ENCODE measurements around the gene PMS1.

PMS1 gene

DNA sequence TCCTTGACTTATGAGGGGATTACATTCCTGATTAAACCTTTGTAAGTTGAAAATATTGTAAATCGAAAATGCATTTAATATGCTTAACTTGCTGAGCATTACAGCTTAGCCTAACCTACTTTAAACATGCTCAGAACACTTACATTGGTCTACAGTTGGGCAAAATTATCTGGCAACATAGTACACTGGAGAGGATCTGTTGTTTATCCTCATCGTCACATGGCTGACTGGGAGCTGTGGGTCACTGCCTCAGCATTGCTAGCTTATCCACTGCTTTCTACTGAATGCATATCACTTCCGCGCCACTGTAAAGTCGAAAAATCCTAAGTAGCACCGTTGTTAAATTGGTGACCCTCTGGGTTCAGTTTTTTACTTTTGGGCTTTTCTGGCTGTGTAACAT is 13.7 kb downstream of the PMS1 start:
- TF ChIP-seq SUZ12 (IDR thresholded peaks at IDR 0.05; ENCODE audit: extremely low read depth, insufficient read depth, insufficient read length), result no peak
- TF ChIP-seq YY1 (IDR thresholded peaks at IDR 0.05; ENCODE audit: insufficient read depth, insufficient read length), result no peak
- no peak for TF ChIP-seq ZNF274 (IDR thresholded peaks at IDR 0.05; ENCODE audit: low read depth, low read length)
- H3K9ac ChIP-seq (ENCODE audit: insufficient read length, low read depth), result no peak overlapping the region
- H3K4me3 ChIP-seq (ENCODE audit: insufficient read length, low read depth), result no peak overlapping the region
- no peaks in the 10 kb centered on the region for H3K4me1 ChIP-seq (ENCODE audit: insufficient read depth, insufficient read length)
- no peaks in the 10 kb centered on the region for H3K9me3 ChIP-seq (ENCODE audit: insufficient read depth, low read length)
- no peaks in the 10 kb centered on the region for H3K27me3 ChIP-seq (ENCODE audit: insufficient read depth, insufficient read length)
- DNase-seq (ENCODE audit: low read depth, low spot score), result no peak
- peaks cover 83% of the 10 kb centered on the region for H3K36me3 ChIP-seq (ENCODE audit: insufficient read depth, insufficient read length, low read length)

DNA sequence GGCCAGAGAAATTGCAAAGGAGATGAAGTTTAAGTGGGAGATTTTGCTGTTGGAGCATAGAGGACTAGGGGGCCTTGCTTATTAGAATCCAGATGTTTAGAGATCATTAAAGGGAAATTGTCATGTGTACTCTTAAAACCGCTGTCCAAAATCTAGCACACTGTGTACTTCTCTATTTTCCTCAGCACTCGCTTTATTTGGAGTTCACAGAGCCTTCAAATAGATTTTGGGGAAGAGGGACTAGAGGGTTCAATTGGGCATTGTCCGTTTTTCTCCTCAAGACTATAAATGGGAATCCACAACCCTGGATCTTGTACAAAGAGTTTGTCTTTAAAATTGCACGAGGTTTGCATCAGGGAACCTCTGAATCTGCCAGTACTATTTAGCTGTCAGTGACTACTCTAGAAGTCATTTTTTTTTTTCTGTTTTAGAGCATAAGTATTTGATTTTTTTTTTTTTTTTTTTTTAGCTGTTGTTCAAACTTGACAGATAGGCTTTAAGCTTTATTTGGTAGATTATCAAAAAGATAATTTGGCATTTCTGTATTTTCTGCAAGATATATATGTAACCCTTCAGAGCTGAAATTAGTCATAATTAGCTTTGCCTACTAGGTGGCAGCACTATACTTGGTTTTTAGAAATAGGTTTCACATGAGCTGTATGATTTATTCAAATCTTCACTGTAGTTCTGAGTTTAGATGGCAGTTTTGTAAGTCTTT is 14.2 kb downstream of the PMS1 start:
- Histone ChIP-seq H3K27me3 (ENCODE audit: insufficient read depth, insufficient read length) (no peaks in the 10 kb centered on the region), H3K36me3 (ENCODE audit: insufficient read depth, insufficient read length, low read length) (peaks cover 78% of the 10 kb centered on the region), H3K9me3 (ENCODE audit: insufficient read depth, low read length) (no peaks in the 10 kb centered on the region), H3K9ac (ENCODE audit: insufficient read length, low read depth) (no peak overlapping the region), H3K4me3 (ENCODE audit: insufficient read length, low read depth) (no peak overlapping the region), H3K4me1 (ENCODE audit: insufficient read depth, insufficient read length) (no peaks in the 10 kb centered on the region)
- TF ChIP-seq ZNF274 (IDR thresholded peaks at IDR 0.05; ENCODE audit: low read depth, low read length), result no peak
- TF ChIP-seq YY1 (IDR thresholded peaks at IDR 0.05; ENCODE audit: insufficient read depth, insufficient read length), result no peak
- no peak for TF ChIP-seq SUZ12 (IDR thresholded peaks at IDR 0.05; ENCODE audit: extremely low read depth, insufficient read depth, insufficient read length)
- no peak for DNase-seq (ENCODE audit: low read depth, low spot score)

- H3K4me1 ChIP-seq (ENCODE audit: insufficient read depth, insufficient read length), result no peaks in the 10 kb centered on the region
- no peak for DNase-seq (ENCODE audit: low read depth, low spot score)
- H3K4me3 ChIP-seq (ENCODE audit: insufficient read length, low read depth), result no peak overlapping the region
- no peak for TF ChIP-seq YY1 (IDR thresholded peaks at IDR 0.05; ENCODE audit: insufficient read depth, insufficient read length)
- TF ChIP-seq SUZ12 (IDR thresholded peaks at IDR 0.05; ENCODE audit: extremely low read depth, insufficient read depth, insufficient read length), result no peak
- no peak for TF ChIP-seq ZNF274 (IDR thresholded peaks at IDR 0.05; ENCODE audit: low read depth, low read length)
- peaks cover 73% of the 10 kb centered on the region for H3K36me3 ChIP-seq (ENCODE audit: insufficient read depth, insufficient read length, low read length)
- no peak overlapping the region for H3K9ac ChIP-seq (ENCODE audit: insufficient read length, low read depth)
- H3K9me3 ChIP-seq (ENCODE audit: insufficient read depth, low read length), result no peaks in the 10 kb centered on the region
- no peaks in the 10 kb centered on the region for H3K27me3 ChIP-seq (ENCODE audit: insufficient read depth, insufficient read length)
These were observed 14.7 kb downstream of the PMS1 start for GRCh38 chr2:189799030-189799331.

DNA sequence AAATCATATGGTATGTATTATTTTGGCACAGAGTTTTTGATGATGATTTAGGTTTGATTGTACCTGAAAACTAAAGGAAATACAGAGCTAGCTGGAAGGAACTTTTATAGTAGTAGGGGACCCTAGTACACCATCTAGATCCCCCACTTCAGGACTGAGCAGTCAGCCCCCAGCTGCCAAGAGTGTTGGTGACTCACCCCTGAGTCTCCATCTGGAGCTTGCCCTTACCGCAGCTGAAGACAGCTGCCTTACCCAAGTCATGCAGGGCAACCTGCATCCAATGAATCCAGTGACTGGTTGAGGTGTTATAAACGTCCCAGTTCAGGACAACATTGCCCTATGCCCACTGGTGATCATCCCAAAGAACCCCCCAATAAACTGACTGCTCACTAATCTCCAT is 15.3 kb downstream of the PMS1 start:
- H3K4me3 ChIP-seq (ENCODE audit: insufficient read length, low read depth), result no peak overlapping the region
- TF ChIP-seq ZNF274 (IDR thresholded peaks at IDR 0.05; ENCODE audit: low read depth, low read length), result no peak
- TF ChIP-seq YY1 (IDR thresholded peaks at IDR 0.05; ENCODE audit: insufficient read depth, insufficient read length), result no peak
- TF ChIP-seq SUZ12 (IDR thresholded peaks at IDR 0.05; ENCODE audit: extremely low read depth, insufficient read depth, insufficient read length), result no peak
- H3K9ac ChIP-seq (ENCODE audit: insufficient read length, low read depth), result no peak overlapping the region
- DNase-seq (ENCODE audit: low read depth, low spot score), result no peak
- H3K4me1 ChIP-seq (ENCODE audit: insufficient read depth, insufficient read length), result no peaks in the 10 kb centered on the region
- peaks cover 70% of the 10 kb centered on the region for H3K36me3 ChIP-seq (ENCODE audit: insufficient read depth, insufficient read length, low read length)
- no peaks in the 10 kb centered on the region for H3K27me3 ChIP-seq (ENCODE audit: insufficient read depth, insufficient read length)
- no peaks in the 10 kb centered on the region for H3K9me3 ChIP-seq (ENCODE audit: insufficient read depth, low read length)

DNA sequence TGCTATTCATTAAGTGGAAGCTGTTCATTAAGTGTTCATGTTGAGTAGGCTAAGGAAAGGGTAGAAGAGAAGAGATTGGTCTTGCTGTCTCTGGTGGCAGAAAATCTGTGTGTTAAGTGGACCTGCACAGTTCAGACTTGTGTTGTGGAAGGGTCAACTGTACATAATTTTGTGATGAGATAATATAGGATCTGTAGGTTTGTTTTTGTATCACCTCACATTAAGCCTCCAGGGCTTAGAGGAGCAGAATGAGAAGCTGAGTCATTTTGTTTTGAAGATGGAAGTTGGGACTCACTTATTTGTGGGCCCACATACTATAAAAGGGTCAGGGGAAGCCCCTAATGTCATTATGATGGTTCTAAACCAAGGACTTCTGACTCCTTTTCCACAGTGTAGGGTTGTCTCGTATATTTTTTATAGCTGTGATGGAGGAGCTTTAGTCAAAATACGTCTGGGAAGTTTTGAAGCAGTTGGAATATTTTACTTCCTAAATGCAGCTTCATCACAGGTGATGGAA is 18.2 kb downstream of the PMS1 start:
- no peaks in the 10 kb centered on the region for H3K27me3 ChIP-seq (ENCODE audit: insufficient read depth, insufficient read length)

DNA sequence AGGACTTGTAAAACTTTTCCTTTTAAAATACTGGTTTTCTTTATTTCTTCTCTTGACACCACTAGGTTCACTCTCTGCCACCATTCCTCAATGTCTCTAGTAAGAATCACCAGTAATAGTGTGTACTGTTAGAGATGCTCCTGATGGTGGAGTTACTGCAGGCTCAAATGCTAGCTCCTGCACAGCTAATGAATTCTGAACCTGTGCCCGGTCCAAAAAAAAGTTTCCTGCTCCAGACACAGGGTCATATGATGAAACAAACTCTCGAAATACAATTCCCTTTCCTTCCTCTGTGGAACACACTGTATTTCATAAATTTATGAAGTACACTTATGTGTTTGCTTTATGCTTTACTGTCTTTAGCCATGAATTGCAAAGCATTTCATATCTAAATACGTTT is 19.2 kb downstream of the PMS1 start:
- DNase-seq (ENCODE audit: low read depth, low spot score), result no peak
- TF ChIP-seq ZNF274 (IDR thresholded peaks at IDR 0.05; ENCODE audit: low read depth, low read length), result no peak
- no peak for TF ChIP-seq YY1 (IDR thresholded peaks at IDR 0.05; ENCODE audit: insufficient read depth, insufficient read length)
- no peak for TF ChIP-seq SUZ12 (IDR thresholded peaks at IDR 0.05; ENCODE audit: extremely low read depth, insufficient read depth, insufficient read length)
- peaks cover 69% of the 10 kb centered on the region for H3K36me3 ChIP-seq (ENCODE audit: insufficient read depth, insufficient read length, low read length)
- no peak overlapping the region for H3K9ac ChIP-seq (ENCODE audit: insufficient read length, low read depth)
- H3K4me1 ChIP-seq (ENCODE audit: insufficient read depth, insufficient read length), result no peaks in the 10 kb centered on the region
- H3K9me3 ChIP-seq (ENCODE audit: insufficient read depth, low read length), result no peaks in the 10 kb centered on the region
- no peak overlapping the region for H3K4me3 ChIP-seq (ENCODE audit: insufficient read length, low read depth)
- H3K27me3 ChIP-seq (ENCODE audit: insufficient read depth, insufficient read length), result no peaks in the 10 kb centered on the region

More for the DNA sequence above, 18.2 kb downstream of the PMS1 start:
- no peak overlapping the region for H3K9ac ChIP-seq (ENCODE audit: insufficient read length, low read depth)
- H3K4me3 ChIP-seq (ENCODE audit: insufficient read length, low read depth), result no peak overlapping the region
- no peaks in the 10 kb centered on the region for H3K9me3 ChIP-seq (ENCODE audit: insufficient read depth, low read length)
- no peak for DNase-seq (ENCODE audit: low read depth, low spot score)
- TF ChIP-seq YY1 (IDR thresholded peaks at IDR 0.05; ENCODE audit: insufficient read depth, insufficient read length), result no peak
- TF ChIP-seq SUZ12 (IDR thresholded peaks at IDR 0.05; ENCODE audit: extremely low read depth, insufficient read depth, insufficient read length), result no peak
- no peak for TF ChIP-seq ZNF274 (IDR thresholded peaks at IDR 0.05; ENCODE audit: low read depth, low read length)
- no peaks in the 10 kb centered on the region for H3K4me1 ChIP-seq (ENCODE audit: insufficient read depth, insufficient read length)
- H3K36me3 ChIP-seq (ENCODE audit: insufficient read depth, insufficient read length, low read length), result peaks cover 75% of the 10 kb centered on the region

DNA sequence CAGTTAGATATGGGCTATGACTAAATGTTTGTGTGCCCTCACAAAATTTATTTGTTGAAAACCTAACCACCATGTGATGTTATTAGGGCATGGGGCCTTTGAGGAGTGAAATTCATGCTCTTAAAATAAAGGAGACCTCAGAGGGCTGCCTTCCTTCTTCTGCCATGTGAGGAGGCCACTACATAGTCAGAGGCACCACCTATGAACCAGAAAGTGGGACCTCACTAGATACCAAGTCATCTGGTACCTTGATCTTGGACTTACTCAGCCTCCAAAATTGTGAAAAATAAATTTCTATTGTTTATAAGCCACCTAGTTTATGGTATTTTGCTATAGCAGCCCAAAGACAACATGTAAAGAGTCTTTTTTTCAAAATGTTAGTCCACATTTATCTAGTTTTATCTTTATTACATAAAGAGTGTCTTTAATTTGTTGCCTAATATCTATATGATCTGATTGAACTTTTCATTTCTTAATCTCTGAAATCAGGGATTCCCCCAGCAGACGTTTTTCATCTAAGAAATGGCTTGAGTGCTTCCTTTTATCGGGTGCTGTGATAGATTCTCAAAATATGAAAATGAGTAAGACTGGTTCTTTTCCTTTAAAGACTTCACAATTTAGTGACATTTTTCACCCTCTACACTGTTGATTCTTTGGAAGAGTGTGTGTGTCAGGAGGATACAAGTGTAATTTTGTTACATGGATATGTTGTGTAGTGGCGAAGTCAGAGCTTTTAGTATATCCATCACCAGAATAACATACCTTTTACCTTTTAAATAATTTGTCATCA is 34.2 kb downstream of the PMS1 start:
- no peak for DNase-seq (ENCODE audit: low read depth, low spot score)
- Histone ChIP-seq H3K4me1 (ENCODE audit: insufficient read depth, insufficient read length) (no peaks in the 10 kb centered on the region), H3K9me3 (ENCODE audit: insufficient read depth, low read length) (no peaks in the 10 kb centered on the region), H3K4me3 (ENCODE audit: insufficient read length, low read depth) (no peak overlapping the region), H3K27me3 (ENCODE audit: insufficient read depth, insufficient read length) (no peaks in the 10 kb centered on the region), H3K36me3 (ENCODE audit: insufficient read depth, insufficient read length, low read length) (peaks cover 36% of the 10 kb centered on the region), H3K9ac (ENCODE audit: insufficient read length, low read depth) (no peak overlapping the region)
- TF ChIP-seq YY1 (IDR thresholded peaks at IDR 0.05; ENCODE audit: insufficient read depth, insufficient read length) (no peak), SUZ12 (IDR thresholded peaks at IDR 0.05; ENCODE audit: extremely low read depth, insufficient read depth, insufficient read length) (no peak), ZNF274 (IDR thresholded peaks at IDR 0.05; ENCODE audit: low read depth, low read length) (no peak)

Measured in NT2/D1 (cell line).